H9 (cell line): ENCODE measurements around the gene NUP210L. TPM values are rescaled to one million over a fixed set of nuclear protein-coding genes. Genes with fewer than 3 reads are reported as not detected.

Experiments
- DNase-seq: peaks from one replicate; pipeline ENCODE4 v3.0.0-alpha.2; 2017
- H2AFZ ChIP-seq: one replicate; pipeline ENCODE4 v1.6.1; 2013; ENCODE audit warnings: mild to moderate bottlenecking, low read length, control low read depth, moderate library complexity
- H2AK5ac ChIP-seq: 2 replicates; pipeline ENCODE4 v1.6.1; 2013; ENCODE audit warnings: low read length, control low read depth, mixed read lengths; ENCODE audit not compliant: insufficient read length
- H2BK120ac ChIP-seq: one replicate; pipeline ENCODE4 v1.6.1; 2013; ENCODE audit warnings: low read depth, mild to moderate bottlenecking, low read length, control low read depth, inconsistent platforms; ENCODE audit not compliant: poor library complexity, severe bottlenecking
- H2BK12ac ChIP-seq: 2 replicates; pipeline ENCODE4 v1.6.1; 2013; ENCODE audit warnings: low read length, control low read depth, mixed read lengths, low read depth; ENCODE audit not compliant: insufficient read length
- H2BK15ac ChIP-seq: 2 replicates; pipeline ENCODE4 v1.6.1; 2013; ENCODE audit warnings: low read depth, low read length, control low read depth
- H2BK20ac ChIP-seq: one replicate; pipeline ENCODE4 v1.6.1; 2013; ENCODE audit warnings: low read depth, mild to moderate bottlenecking, low read length, control low read depth, inconsistent platforms; ENCODE audit not compliant: poor library complexity, severe bottlenecking
- H2BK5ac ChIP-seq: 2 replicates; pipeline ENCODE4 v1.6.1; 2013; ENCODE audit warnings: low read length, control low read depth, mixed read lengths; ENCODE audit not compliant: insufficient read length
- H3K14ac ChIP-seq: 2 replicates; pipeline ENCODE4 v1.6.1; 2013; ENCODE audit warnings: low read length, control low read depth; ENCODE audit not compliant: insufficient read depth
- H3K18ac ChIP-seq: 2 replicates; pipeline ENCODE4 v1.6.1; 2013; ENCODE audit warnings: low read depth, mild to moderate bottlenecking, mixed read lengths, low read length, control low read depth; ENCODE audit not compliant: insufficient read length
- H3K23ac ChIP-seq: 2 replicates; pipeline ENCODE4 v1.6.1; 2013; ENCODE audit warnings: low read length, control low read depth, mixed read lengths, low read depth; ENCODE audit not compliant: insufficient read length
- H3K23me2 ChIP-seq: 2 replicates; pipeline ENCODE4 v1.6.1; 2013; ENCODE audit warnings: low read depth, mild to moderate bottlenecking, mixed read lengths, low read length, control low read depth; ENCODE audit not compliant: insufficient read length, poor library complexity, severe bottlenecking
- H3K27ac ChIP-seq: 2 replicates; pipeline ENCODE4 v1.5.1; 2013; ENCODE audit warnings: low read length, control low read depth, mixed read lengths, low read depth; ENCODE audit not compliant: insufficient read length
- H3K27me3 ChIP-seq: 2 replicates; pipeline ENCODE4 v1.6.1; 2013; ENCODE audit warnings: low read length, control low read depth, inconsistent platforms; ENCODE audit not compliant: insufficient read depth
- H3K4ac ChIP-seq: 2 replicates; pipeline ENCODE4 v1.6.1; 2013; ENCODE audit warnings: low read depth, mild to moderate bottlenecking, control low read depth, inconsistent platforms, low read length, moderate library complexity
- H3K4me1 ChIP-seq: 2 replicates; pipeline ENCODE4 v1.6.1; 2013; ENCODE audit warnings: low read length, control low read depth, inconsistent platforms; ENCODE audit not compliant: insufficient read depth
- H3K4me2 ChIP-seq: 2 replicates; pipeline ENCODE4 v1.6.1; 2013; ENCODE audit warnings: low read length, control low read depth, mixed read lengths; ENCODE audit not compliant: insufficient read length, insufficient read depth
- H3K56ac ChIP-seq: 2 replicates; pipeline ENCODE4 v1.6.1; 2013; ENCODE audit warnings: low read depth, mild to moderate bottlenecking, mixed read lengths, low read length, control low read depth; ENCODE audit not compliant: insufficient read length
- H3K79me1 ChIP-seq: 2 replicates; pipeline ENCODE4 v1.6.1; 2013; ENCODE audit warnings: low read depth, mild to moderate bottlenecking, moderate library complexity, low read length, control low read depth, inconsistent platforms; ENCODE audit not compliant: insufficient read depth, poor library complexity, severe bottlenecking
- H3K79me2 ChIP-seq: 2 replicates; pipeline ENCODE4 v1.6.1; 2013; ENCODE audit warnings: low read length, control low read depth, inconsistent platforms; ENCODE audit not compliant: insufficient read depth
- H3K9ac ChIP-seq: 2 replicates; pipeline ENCODE4 v1.6.1; 2013; ENCODE audit warnings: low read length, control low read depth, mixed read lengths; ENCODE audit not compliant: insufficient read length; ENCODE audit errors: extremely low read depth
- H3K9me3 ChIP-seq: one replicate; pipeline ENCODE4 v1.6.1; 2013; ENCODE audit warnings: low read depth, low read length, inconsistent platforms; ENCODE audit not compliant: control insufficient read depth
- H3T11ph ChIP-seq: one replicate; pipeline ENCODE4 v1.6.1; 2013; ENCODE audit warnings: mild to moderate bottlenecking, low read length, control low read depth, inconsistent platforms
- H4K20me1 ChIP-seq: one replicate; pipeline ENCODE4 v1.6.1; 2013; ENCODE audit not compliant: control insufficient read depth, insufficient read length, insufficient read depth
- H4K5ac ChIP-seq: 2 replicates; pipeline ENCODE4 v1.6.1; 2013; ENCODE audit warnings: low read depth, mild to moderate bottlenecking, mixed read lengths, low read length, control low read depth; ENCODE audit not compliant: insufficient read length
- H4K8ac ChIP-seq: replicated peaks from 2 replicates; pipeline ENCODE4 v1.6.1; 2013; ENCODE audit warnings: low read length, control low read depth, mixed read lengths, low read depth; ENCODE audit not compliant: insufficient read length
- H4K91ac ChIP-seq: 2 replicates; pipeline ENCODE4 v1.6.1; 2013; ENCODE audit warnings: low read depth, mild to moderate bottlenecking, moderate library complexity, mixed read lengths, low read length, control low read depth; ENCODE audit not compliant: insufficient read length
- H3K27ac Mint-ChIP-seq, 3 experiments: 2 replicates in 2 of 3; 3 replicates in 1 of 3; pipeline ENCODE4 v1.8.0; 2020 to 2021; ENCODE audit warnings: mixed read lengths in 3 of 3, mild to moderate bottlenecking in 1 of 3, moderate library complexity in 1 of 3
- H3K27me3 Mint-ChIP-seq: 2 replicates; pipeline ENCODE4 v1.8.0; 2021; ENCODE audit warnings: low read depth, mild to moderate bottlenecking, moderate library complexity, mixed read lengths
- H3K36me3 Mint-ChIP-seq, 3 experiments: 2 replicates in 2 of 3; 3 replicates in 1 of 3; pipeline ENCODE4 v1.8.0; 2020 to 2021; ENCODE audit warnings: low read depth in 3 of 3, mixed read lengths in 3 of 3; ENCODE audit not compliant: insufficient read depth in 1 of 3
- H3K4me1 Mint-ChIP-seq, 2 experiments: 2 replicates each; pipeline ENCODE4 v1.8.0; 2020; ENCODE audit warnings: mixed read lengths in 2 of 2
- H3K4me3 Mint-ChIP-seq, 2 experiments: 2 replicates in 1 of 2; 3 replicates in 1 of 2; pipeline ENCODE4 v1.8.0; 2020 to 2021; ENCODE audit warnings: mild to moderate bottlenecking in 2 of 2, mixed read lengths in 2 of 2, moderate library complexity in 1 of 2
- H3K9me3 Mint-ChIP-seq, 2 experiments: 2 replicates in 1 of 2; 3 replicates in 1 of 2; pipeline ENCODE4 v1.8.0; 2020; ENCODE audit warnings: mild to moderate bottlenecking in 2 of 2, mixed read lengths in 2 of 2, moderate library complexity in 1 of 2
- CTCF ChIP-seq: fragments of 200-600 bp; sonication (generic); conservative IDR thresholded peaks from 3 replicates; pipeline ENCODE4 v1.8.0; 2021; ENCODE audit warnings: antibody characterized with exemption, mild to moderate bottlenecking
- WGBS: extraction: QIAGEN DNeasy Blood & Tissue Kit; methylation state at CpG from one replicate; pipeline ENCODE4 v1.1.7; 2013; ENCODE audit warnings: missing lambda C conversion rate, low lambda C conversion rate, mixed read lengths; ENCODE audit not compliant: insufficient read length; ENCODE audit errors: extremely low coverage; 5-methylcytosine and 5-hydroxymethylcytosine counted together
- total RNA-seq: library from RNA; stranded (reverse); gene quantifications from 2 replicates; pipeline ENCODE4 v1.2.1, GENCODE V29; 2021

NUP210L gene
- total RNA-seq, 1 experiment from 2014 or later: 0.04 TPM

GRCh38 chr1:154191990-154192461 lies 37.2 kb upstream of the NUP210L start, which contains the start of gene TPM3:
Gene TPM3, minus strand, starts transcription at chr1:154192100. Its CDS starts 82 bp downstream, at chr1:154192018.
- peaks cover 9% of the 10 kb centered on the region; the same call in 1 of the 2 replicates for H3K4me1 ChIP-seq
- H3K14ac ChIP-seq: no peak within 1 kb of the TSS
- no peak within 1 kb of the TSS for H3K27ac ChIP-seq
- H3K23ac ChIP-seq: no peak within 1 kb of the TSS
- H2BK120ac ChIP-seq: no peak within 1 kb of the TSS
- no peak within 1 kb of the TSS for H2AK5ac ChIP-seq
- H2BK20ac ChIP-seq: no peak within 1 kb of the TSS
- WGBS: no CpG with 5 or more reads among the region's 1 CpG
- no peak for DNase-seq
- no peaks in the 10 kb centered on the region for H3K79me2 ChIP-seq
- no peaks in the 10 kb centered on the region; the same call in 1 of the 2 replicates for H3K27me3 ChIP-seq
- no peak for TF ChIP-seq CTCF
- peaks cover 5% of the 10 kb centered on the region; the same call in 1 of the 2 replicates for H3K27me3 Mint-ChIP-seq
- H3T11ph ChIP-seq: no peak within 1 kb of the TSS
- H3K36me3 Mint-ChIP-seq: no peaks in the 10 kb centered on the region
- no peak within 1 kb of the TSS for H2AFZ ChIP-seq
- no peak within 1 kb of the TSS for H3K4me3 Mint-ChIP-seq
- H4K8ac ChIP-seq: no peak within 1 kb of the TSS
- H3K27ac Mint-ChIP-seq: no peak within 1 kb of the TSS; a peak in 3 of 7 replicates
- no peak within 1 kb of the TSS for H2BK15ac ChIP-seq
- H3K18ac ChIP-seq: no peak within 1 kb of the TSS
- H3K9me3 ChIP-seq: no peaks in the 10 kb centered on the region
- peaks cover 28 to 30% of the 10 kb centered on the region in 2 experiments for H3K4me1 Mint-ChIP-seq
- no peak within 1 kb of the TSS for H3K4me2 ChIP-seq
- no peak within 1 kb of the TSS for H3K56ac ChIP-seq
- H4K91ac ChIP-seq: no peak within 1 kb of the TSS
- no peaks in the 10 kb centered on the region for H4K20me1 ChIP-seq
- H2BK12ac ChIP-seq: no peak within 1 kb of the TSS
- H2BK5ac ChIP-seq: no peak within 1 kb of the TSS
- H3K9ac ChIP-seq: no peak within 1 kb of the TSS
- no peak within 1 kb of the TSS for H3K4ac ChIP-seq
- no peaks in the 10 kb centered on the region for H3K9me3 Mint-ChIP-seq
- no peak within 1 kb of the TSS for H4K5ac ChIP-seq
- no peaks in the 10 kb centered on the region for H3K79me1 ChIP-seq
- no peaks in the 10 kb centered on the region for H3K23me2 ChIP-seq
